ENCODE measurements around the gene OPN4. TPM values are rescaled to one million over a fixed set of nuclear protein-coding genes. Genes with fewer than 3 reads are reported as not detected.

OPN4 gene
- polyA plus RNA-seq, 4 donors: not detected

- peak in 2 of 4 donors; percentile 58 to 69 for DNase-seq (ENCODE audit: low read depth in 4 of 4, low spot score in 2 of 4)
These were observed 39.5 kb downstream of the OPN4 start for GRCh38 chr10:86693721-86694369.

DNA sequence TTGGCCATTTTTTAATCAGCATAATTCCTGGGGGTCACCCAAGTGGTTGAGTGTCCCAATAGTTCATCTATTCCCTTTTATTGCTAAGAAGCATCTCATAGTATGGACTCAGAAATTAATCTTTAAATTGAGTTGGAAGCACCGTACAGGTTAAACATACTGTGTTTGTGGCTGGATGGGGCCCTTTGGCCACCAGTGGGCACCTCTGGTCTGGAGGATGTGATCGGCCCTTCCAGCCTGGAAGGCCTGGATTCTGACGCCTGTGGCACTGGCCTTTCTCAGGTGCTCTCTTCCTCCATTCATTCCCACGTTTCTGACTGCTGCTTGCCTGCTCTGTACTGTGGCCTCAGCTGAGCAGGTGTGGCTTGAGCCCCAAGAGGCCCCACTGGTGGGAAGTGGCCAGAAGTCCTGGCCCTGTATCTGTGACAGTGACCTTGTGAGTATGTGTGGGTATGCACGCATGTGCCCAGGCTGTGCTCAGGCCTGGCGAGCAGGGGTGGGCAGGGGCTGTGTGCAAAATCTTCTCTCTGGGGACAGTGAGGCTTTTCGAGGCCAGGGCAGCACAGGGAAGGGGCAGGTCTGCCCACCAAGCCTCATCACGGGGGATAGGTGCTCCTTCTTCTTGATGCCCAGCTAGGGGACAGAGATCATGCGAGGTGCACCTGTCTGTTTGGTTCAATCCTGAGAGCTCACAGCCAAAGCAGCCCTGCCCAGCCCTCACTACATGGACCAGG is 44.0 kb downstream of the OPN4 start:
- no peak for DNase-seq (ENCODE audit: low read depth in 4 of 4, low spot score in 2 of 4)

DNA sequence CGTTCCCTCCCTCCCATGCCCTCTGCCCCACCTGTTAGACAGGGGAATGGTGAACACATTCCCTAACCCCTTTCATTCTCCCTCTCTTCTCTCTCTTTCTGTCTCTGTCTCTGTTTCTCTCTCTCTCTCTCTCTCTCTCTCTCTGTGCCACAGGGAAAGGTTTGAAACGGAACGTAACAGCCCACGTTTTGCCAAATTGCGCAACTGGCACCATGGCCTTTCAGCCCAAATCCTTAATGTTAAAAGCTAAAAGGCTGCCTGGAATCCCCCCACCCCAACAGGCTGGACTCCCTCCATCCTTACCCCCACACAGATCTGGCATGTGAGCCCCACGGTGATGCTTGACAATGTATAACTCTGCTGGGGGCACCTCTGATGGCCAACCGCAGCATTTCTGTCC is 44.8 kb downstream of the OPN4 start:
- DNase-seq (ENCODE audit: low read depth in 4 of 4, low spot score in 2 of 4): no peak

DNA sequence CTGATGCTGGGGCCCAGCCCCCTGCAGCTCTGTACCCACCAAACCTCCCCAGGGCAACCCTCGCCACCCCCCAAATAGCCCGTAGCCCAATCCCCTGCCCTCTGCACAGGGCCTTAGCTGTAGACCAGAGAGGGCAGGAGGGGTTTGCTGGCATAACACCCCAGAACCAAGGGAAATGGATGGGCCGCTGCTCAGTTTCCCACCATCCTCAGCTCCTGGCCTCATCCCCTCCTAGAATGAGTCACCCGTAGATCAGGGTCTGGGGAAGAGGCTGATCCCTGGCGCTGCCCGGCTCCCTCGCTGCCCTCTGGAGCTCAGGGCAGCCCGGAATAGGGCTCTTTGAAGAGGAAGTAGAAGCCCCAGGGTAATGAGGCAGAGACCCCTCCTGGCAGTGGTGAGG is 45.2 kb downstream of the OPN4 start:
- no peak for DNase-seq (ENCODE audit: low read depth in 4 of 4, low spot score in 2 of 4)

GRCh38 chr10:86699991-86700840 is 45.9 kb downstream of the OPN4 start:
- DNase-seq (ENCODE audit: low read depth in 4 of 4, low spot score in 2 of 4): no peak

GRCh38 chr10:86700851-86701617 is 46.7 kb downstream of the OPN4 start:
- DNase-seq (ENCODE audit: low read depth in 4 of 4, low spot score in 2 of 4): no peak

DNA sequence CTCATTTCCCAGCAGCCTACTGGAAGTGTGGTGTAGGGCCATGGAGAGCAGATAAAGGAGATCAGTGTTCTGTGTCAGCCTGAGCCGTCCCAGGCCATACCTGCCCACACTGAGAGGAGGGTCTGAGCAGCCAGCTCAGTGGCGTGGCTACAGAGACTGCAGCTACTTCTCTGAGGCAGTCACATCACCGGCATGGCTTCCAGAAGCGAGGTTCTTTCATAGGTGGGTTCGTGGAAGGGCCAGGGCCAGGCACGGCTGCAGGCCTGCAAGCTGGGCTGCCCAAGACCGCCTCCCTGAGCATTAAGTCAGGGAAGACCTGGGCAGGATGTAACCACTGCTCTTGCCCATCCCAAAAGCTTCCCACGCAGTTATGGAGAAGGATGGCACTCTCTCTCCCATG is 48.8 kb downstream of the OPN4 start:
- no peak for DNase-seq (ENCODE audit: low read depth in 4 of 4, low spot score in 2 of 4)

DNA sequence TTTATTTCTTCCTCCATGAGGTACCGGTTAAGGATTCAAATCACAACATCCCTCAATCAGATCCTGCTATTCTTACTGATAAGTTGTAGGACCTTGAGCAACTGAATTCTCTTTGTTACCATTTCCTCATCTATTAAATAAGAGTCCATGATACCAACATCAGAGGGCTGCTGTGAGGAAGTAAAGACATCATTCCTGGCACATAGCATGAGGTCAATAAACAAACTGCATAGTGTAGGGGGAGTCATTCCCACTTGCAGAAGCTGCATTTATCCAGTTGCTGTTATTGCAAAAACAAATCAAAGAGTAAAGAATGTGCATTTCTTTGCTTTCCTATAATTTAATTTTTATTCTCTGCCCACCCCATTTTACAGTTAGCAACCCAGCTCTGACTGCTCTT is 50.8 kb downstream of the OPN4 start:
- no peak for DNase-seq (ENCODE audit: low read depth in 4 of 4, low spot score in 2 of 4)

GRCh38 chr10:86705905-86706304 is 51.6 kb downstream of the OPN4 start:
- DNase-seq (ENCODE audit: low read depth in 4 of 4, low spot score in 2 of 4): no peak

DNA sequence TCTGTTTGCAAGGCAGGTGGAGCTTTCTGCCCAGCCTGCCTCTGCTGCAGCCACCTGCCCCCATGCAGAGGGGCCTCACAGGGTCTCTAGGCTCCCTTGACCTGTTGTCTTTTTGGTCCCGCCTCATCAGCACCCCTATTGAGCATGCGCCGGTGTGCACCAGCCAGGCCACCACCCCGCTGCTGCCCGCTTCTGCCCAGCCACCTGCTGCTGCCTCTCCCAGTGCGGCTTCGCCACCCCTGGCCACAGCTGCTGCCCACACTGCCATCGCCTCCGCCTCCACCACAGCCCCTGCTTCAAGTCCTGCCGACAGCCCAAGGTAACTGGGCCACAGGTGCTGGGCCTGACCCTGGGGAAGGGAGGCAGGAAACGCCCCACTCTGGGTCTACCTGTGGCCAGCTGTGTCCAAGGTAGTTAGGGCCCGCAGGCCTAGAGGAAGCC is 52.1 kb downstream of the OPN4 start:
- no peak for DNase-seq (ENCODE audit: low read depth in 4 of 4, low spot score in 2 of 4)

DNA sequence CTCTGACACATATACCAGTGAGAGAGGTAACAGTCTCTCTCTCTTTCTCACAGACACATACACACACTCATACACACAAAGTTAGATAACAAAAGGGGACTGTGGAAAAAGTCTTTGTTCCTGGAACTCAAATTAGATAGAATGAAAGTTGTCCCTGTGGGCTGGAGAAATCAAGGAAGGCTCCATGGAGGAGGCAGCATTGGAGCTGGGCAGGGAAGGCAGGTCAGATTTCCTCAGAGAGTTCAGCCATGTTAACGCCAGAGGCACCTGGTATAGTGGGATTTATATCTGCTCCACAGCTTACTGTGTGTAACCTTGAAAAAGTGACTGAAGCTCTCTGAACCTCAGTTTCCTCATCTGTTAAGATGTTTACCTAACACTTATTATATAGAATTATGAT is 52.6 kb downstream of the OPN4 start:
- no peak for DNase-seq (ENCODE audit: low read depth in 4 of 4, low spot score in 2 of 4)

- DNase-seq (ENCODE audit: low read depth in 4 of 4, low spot score in 2 of 4): no peak
These were observed 53.2 kb downstream of the OPN4 start for GRCh38 chr10:86707505-86707904.

DNA sequence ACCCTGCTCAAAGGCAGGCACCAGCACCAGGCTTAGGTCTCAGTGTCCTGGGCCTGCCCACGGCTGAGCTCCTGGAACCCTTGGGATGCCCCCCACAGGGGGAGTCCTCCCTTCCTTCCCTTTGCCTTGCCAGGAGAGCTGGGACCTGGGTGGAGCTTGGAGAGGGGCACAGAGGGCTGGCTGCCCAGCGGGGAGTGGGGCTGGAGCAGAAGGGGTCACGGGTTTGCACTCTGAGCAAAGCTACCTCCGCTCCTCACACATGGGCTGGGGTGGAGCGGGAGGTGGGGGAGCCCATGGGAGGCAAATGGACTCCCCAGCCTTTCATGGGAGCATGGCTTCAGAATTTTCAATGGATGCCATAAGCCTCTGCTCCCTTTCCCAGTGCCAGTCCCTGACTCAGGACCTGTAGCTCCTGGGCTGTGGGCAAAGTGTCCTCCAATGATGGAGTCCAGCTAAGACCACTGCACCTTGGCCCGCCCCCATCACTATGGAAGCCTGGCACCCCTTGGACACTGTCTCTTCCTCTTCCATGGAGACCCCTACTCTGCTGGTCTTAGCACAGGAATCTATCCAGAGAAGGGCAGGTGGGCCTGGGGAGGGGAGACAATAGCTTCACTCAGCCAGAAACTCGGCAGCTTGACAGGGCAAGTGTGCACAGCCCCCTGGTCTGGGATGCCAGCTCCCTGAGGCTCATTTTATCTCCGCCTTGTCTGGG is 53.9 kb downstream of the OPN4 start:
- DNase-seq (ENCODE audit: low read depth in 4 of 4, low spot score in 2 of 4): no peak

DNA sequence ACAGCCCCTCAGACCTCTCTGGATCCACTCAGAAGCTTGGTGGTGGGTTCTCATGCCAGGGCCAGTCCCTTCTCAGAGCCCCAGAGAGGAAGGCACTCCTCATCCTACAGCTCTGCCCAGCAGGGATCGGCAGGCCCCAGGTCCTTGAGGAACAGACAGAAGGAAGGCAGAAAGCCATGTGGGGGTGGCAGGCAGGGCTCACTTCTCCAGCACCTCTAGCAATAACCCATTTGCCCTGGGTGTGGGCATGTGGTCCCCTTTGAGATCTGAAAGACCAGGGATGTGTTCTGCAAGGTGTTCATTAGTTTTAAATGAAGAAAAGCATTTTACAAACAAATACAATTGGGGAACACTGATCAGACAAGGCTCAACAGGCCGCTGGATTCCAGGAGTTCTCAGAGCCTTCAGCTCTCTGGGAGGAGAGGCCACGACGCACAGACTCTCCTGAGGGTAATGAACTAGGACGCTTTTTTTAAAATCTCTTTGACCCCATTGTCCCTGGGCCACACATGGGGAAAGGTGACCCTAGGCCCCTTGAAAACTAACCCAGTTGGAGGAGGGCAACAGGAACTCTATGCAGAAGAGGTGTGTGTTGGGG is 54.5 kb downstream of the OPN4 start:
- DNase-seq (ENCODE audit: low read depth in 4 of 4, low spot score in 2 of 4): no peak

DNA sequence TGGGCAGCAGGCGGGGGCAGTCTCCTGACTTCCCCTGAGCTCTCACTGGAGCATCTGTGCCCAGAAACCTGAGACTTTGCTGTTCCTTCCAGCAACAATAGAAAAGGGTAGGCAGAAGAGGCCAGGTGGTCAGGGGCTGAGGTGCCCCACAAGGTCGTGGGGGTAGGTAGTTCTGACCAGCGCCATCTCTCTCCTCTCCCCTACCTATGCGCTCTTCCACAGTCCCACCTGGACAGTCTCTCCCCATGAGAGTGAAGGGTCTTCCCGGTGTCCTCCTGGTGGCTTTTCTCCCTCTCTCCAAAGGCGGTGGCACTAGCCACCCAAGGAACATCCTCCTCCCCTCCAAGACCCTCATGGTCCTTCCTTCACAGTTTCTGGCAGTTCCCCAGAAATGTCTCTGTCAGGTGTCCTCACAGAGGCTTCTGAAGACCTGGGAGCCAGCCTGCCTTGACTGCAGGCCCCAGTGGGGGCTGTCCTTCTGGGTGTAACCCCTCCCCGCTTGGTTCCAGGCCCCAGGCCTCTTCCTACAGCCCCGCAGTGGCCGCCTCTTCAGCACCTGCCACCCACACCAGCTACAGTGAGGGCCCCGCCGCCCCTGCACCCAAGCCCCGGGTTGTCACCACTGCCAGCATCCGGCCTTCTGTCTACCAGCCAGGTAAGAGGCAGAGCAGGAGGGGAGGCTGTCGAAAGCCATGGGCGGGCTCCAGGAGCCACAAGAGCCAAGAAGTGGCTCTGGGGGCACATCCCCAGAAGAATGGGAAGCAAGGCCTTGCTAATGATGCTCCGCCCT is 55.2 kb downstream of the OPN4 start:
- no peak for DNase-seq (ENCODE audit: low read depth in 4 of 4, low spot score in 2 of 4)

GRCh38 chr10:86710987-86711512 is 56.7 kb downstream of the OPN4 start:
- DNase-seq (ENCODE audit: low read depth in 4 of 4, low spot score in 2 of 4): peak in 3 of 4 donors; percentile 66 to 86 (median 77)

DNA sequence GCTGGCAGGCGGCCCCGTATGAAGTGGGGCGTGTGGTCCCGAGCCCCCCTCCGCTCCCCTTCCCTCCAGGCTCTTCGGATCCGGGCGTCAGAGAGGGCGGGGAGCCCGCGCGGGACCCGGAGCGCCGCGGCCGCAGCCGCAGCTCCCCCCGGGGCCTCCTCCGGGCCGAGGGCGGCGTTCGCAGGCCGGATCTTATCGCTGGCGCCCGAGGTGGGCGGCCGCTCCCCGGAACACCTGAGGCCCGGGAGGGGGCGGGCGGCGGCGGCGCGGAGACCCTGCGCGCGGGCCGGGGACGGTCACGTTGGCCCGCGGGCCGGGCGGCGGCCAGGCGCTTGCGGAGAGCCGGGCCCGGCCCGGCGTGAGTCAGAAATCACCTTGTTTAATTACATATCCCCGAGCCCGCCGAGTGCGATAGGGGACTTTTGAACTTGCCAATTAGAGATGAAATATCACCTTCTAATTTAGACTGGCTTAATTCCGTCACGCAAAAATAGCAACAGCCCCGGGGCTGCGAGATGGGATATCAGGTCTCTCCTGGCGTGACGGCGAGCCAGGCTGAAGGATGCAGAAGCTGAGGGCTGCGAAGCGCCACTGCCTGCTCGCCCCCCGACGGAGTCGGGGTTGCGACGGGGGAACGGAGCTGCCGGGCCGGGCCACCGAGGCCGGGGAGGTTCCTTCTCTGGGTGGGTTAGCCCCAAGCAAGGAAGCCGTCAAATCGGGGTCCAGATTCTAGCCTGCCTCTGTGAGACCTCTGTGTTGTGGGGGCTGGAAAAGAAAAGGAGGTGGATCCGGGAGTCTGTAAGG is 57.4 kb downstream of the OPN4 start:
- DNase-seq (ENCODE audit: low read depth in 4 of 4, low spot score in 2 of 4): peak in 2 of 4 donors; percentile 58 to 72

- DNase-seq (ENCODE audit: low read depth in 4 of 4, low spot score in 2 of 4): peak in 1 of 4 donors; percentile 50
These were observed 58.0 kb downstream of the OPN4 start for GRCh38 chr10:86712317-86712707.

Measured in left renal cortex interstitium (tissue), 4 donors.